ENCODE measurements around the gene ADAMTS6.

The ADAMTS6 gene

GRCh38 chr5:65290677-65291076 lies 191.0 kb downstream of the ADAMTS6 start:
- TF ChIP-seq EGR1 (IDR thresholded peaks at IDR 0.05) (no peak), RAD21 (IDR thresholded peaks at IDR 0.05; ENCODE audit: low read depth) (no peak), FOXM1 (IDR thresholded peaks at IDR 0.05; ENCODE audit: borderline replicate concordance, low read depth) (no peak)

- TF ChIP-seq EP300 (IDR thresholded peaks at IDR 0.05; ENCODE audit: borderline replicate concordance): no peak
- no peak for TF ChIP-seq RAD21 (IDR thresholded peaks at IDR 0.05; ENCODE audit: low read depth)
- TF ChIP-seq ZBTB7A (IDR thresholded peaks at IDR 0.05; ENCODE audit: low read depth): no peak
- no peak for TF ChIP-seq TCF12 (IDR thresholded peaks at IDR 0.05; ENCODE audit: low read depth)
- TF ChIP-seq TAF1 (IDR thresholded peaks at IDR 0.05; ENCODE audit: low read depth): no peak
- no peak for TF ChIP-seq NFIC (IDR thresholded peaks at IDR 0.05)
These were observed 193.1 kb downstream of the ADAMTS6 start for GRCh38 chr5:65288657-65289056.

GRCh38 chr5:65279603-65280002 lies 202.1 kb downstream of the ADAMTS6 start:
- TF ChIP-seq REST (IDR thresholded peaks at IDR 0.05; ENCODE audit: low read depth): no peak
- TF ChIP-seq EGR1 (IDR thresholded peaks at IDR 0.05): no peak
- no peak for TF ChIP-seq MAX (IDR thresholded peaks at IDR 0.05)
- TF ChIP-seq USF1 (IDR thresholded peaks at IDR 0.05): no peak
- TF ChIP-seq RAD21 (IDR thresholded peaks at IDR 0.05; ENCODE audit: low read depth): no peak
- TF ChIP-seq EP300 (IDR thresholded peaks at IDR 0.05; ENCODE audit: borderline replicate concordance): no peak
- no peak for TF ChIP-seq TAF1 (IDR thresholded peaks at IDR 0.05; ENCODE audit: low read depth)
- no peak for TF ChIP-seq FOXM1 (IDR thresholded peaks at IDR 0.05; ENCODE audit: borderline replicate concordance, low read depth)
- no peak for TF ChIP-seq YY1 (IDR thresholded peaks at IDR 0.05; ENCODE audit: low read depth)
- TF ChIP-seq CEBPB (IDR thresholded peaks at IDR 0.05): no peak
- no peak for TF ChIP-seq NFIC (IDR thresholded peaks at IDR 0.05)
- no peak for TF ChIP-seq CREB1 (IDR thresholded peaks at IDR 0.05; ENCODE audit: low read depth)
- TF ChIP-seq ZBTB7A (IDR thresholded peaks at IDR 0.05; ENCODE audit: low read depth): no peak
- no peak for TF ChIP-seq TCF12 (IDR thresholded peaks at IDR 0.05; ENCODE audit: low read depth)
- no peak for TF ChIP-seq TEAD4 (IDR thresholded peaks at IDR 0.05)

- no peak for TF ChIP-seq MAX (IDR thresholded peaks at IDR 0.05)
- no peak for TF ChIP-seq TEAD4 (IDR thresholded peaks at IDR 0.05)
- TF ChIP-seq EP300 (IDR thresholded peaks at IDR 0.05; ENCODE audit: borderline replicate concordance): no peak
- TF ChIP-seq REST (IDR thresholded peaks at IDR 0.05; ENCODE audit: low read depth): no peak
- TF ChIP-seq ZBTB7A (IDR thresholded peaks at IDR 0.05; ENCODE audit: low read depth): no peak
- no peak for TF ChIP-seq EGR1 (IDR thresholded peaks at IDR 0.05)
- no peak for TF ChIP-seq USF1 (IDR thresholded peaks at IDR 0.05)
- no peak for TF ChIP-seq CEBPB (IDR thresholded peaks at IDR 0.05)
- no peak for TF ChIP-seq RAD21 (IDR thresholded peaks at IDR 0.05; ENCODE audit: low read depth)
- no peak for TF ChIP-seq FOXM1 (IDR thresholded peaks at IDR 0.05; ENCODE audit: borderline replicate concordance, low read depth)
- no peak for TF ChIP-seq TAF1 (IDR thresholded peaks at IDR 0.05; ENCODE audit: low read depth)
- no peak for TF ChIP-seq TCF12 (IDR thresholded peaks at IDR 0.05; ENCODE audit: low read depth)
- TF ChIP-seq NFIC (IDR thresholded peaks at IDR 0.05): no peak
- no peak for TF ChIP-seq YY1 (IDR thresholded peaks at IDR 0.05; ENCODE audit: low read depth)
- no peak for TF ChIP-seq CREB1 (IDR thresholded peaks at IDR 0.05; ENCODE audit: low read depth)
These were observed 205.4 kb downstream of the ADAMTS6 start for GRCh38 chr5:65276178-65276890.

- TF ChIP-seq TEAD4 (IDR thresholded peaks at IDR 0.05) (no peak), TAF1 (IDR thresholded peaks at IDR 0.05; ENCODE audit: low read depth) (no peak), CREB1 (IDR thresholded peaks at IDR 0.05; ENCODE audit: low read depth) (no peak), NFIC (IDR thresholded peaks at IDR 0.05) (no peak), TCF12 (IDR thresholded peaks at IDR 0.05; ENCODE audit: low read depth) (no peak), USF1 (IDR thresholded peaks at IDR 0.05) (no peak), EP300 (IDR thresholded peaks at IDR 0.05; ENCODE audit: borderline replicate concordance) (no peak), YY1 (IDR thresholded peaks at IDR 0.05; ENCODE audit: low read depth) (no peak), CEBPB (IDR thresholded peaks at IDR 0.05) (no peak), EGR1 (IDR thresholded peaks at IDR 0.05) (no peak), ZBTB7A (IDR thresholded peaks at IDR 0.05; ENCODE audit: low read depth) (no peak), FOXM1 (IDR thresholded peaks at IDR 0.05; ENCODE audit: borderline replicate concordance, low read depth) (no peak), REST (IDR thresholded peaks at IDR 0.05; ENCODE audit: low read depth) (no peak), MAX (IDR thresholded peaks at IDR 0.05) (no peak), RAD21 (IDR thresholded peaks at IDR 0.05; ENCODE audit: low read depth) (no peak)
These were observed 209.8 kb downstream of the ADAMTS6 start for GRCh38 chr5:65271906-65272305.

All from Ishikawa (cell line).